Mesenchymal stem cell (in vitro differentiated cells and primary cell): ENCODE data around the gene SLC25A45.

Experiments
- DNase-seq: peaks from one replicate; pipeline ENCODE4 v3.0.0-alpha.2; 2013
- H2AFZ ChIP-seq: one replicate; pipeline ENCODE4 v1.6.1; 2013; ENCODE audit warnings: low read depth, mild to moderate bottlenecking, control low read depth, inconsistent platforms, low read length, moderate library complexity
- H2AK5ac ChIP-seq: 2 replicates; pipeline ENCODE4 v1.6.1; 2013; ENCODE audit warnings: low read length, moderate library complexity, mild to moderate bottlenecking, inconsistent platforms; ENCODE audit not compliant: severe bottlenecking
- H2BK120ac ChIP-seq: one replicate; pipeline ENCODE4 v1.6.1; 2013; ENCODE audit warnings: low read depth, mild to moderate bottlenecking, inconsistent platforms, low read length, moderate library complexity
- H2BK12ac ChIP-seq, 2 experiments: one replicate each; pipeline ENCODE4 v1.6.1; 2013; ENCODE audit warnings: inconsistent platforms in 2 of 2, low read length in 2 of 2, mild to moderate bottlenecking in 2 of 2, moderate library complexity in 2 of 2, control low read depth in 1 of 2
- H2BK15ac ChIP-seq: one replicate; pipeline ENCODE4 v1.6.1; 2013; ENCODE audit warnings: mild to moderate bottlenecking, low read depth, inconsistent platforms; ENCODE audit not compliant: poor library complexity, severe bottlenecking
- H2BK5ac ChIP-seq: 2 replicates; pipeline ENCODE4 v1.6.1; 2013; ENCODE audit warnings: low read depth, mild to moderate bottlenecking, low read length, control low read depth, inconsistent platforms; ENCODE audit not compliant: poor library complexity, severe bottlenecking
- H3K14ac ChIP-seq, 2 experiments: one replicate each; pipeline ENCODE4 v1.6.1; 2013; ENCODE audit warnings: inconsistent platforms in 2 of 2, low read length in 2 of 2, control low read depth in 1 of 2, mild to moderate bottlenecking in 1 of 2, moderate library complexity in 1 of 2
- H3K18ac ChIP-seq, 2 experiments: one replicate each; pipeline ENCODE4 v1.6.1; 2013; ENCODE audit warnings: inconsistent platforms in 2 of 2, low read length in 2 of 2, control low read depth in 1 of 2, low read depth in 1 of 2, mild to moderate bottlenecking in 1 of 2
- H3K23ac ChIP-seq, 2 experiments: one replicate each; pipeline ENCODE4 v1.6.1; 2013; ENCODE audit warnings: inconsistent platforms in 2 of 2, low read length in 2 of 2, mild to moderate bottlenecking in 2 of 2, moderate library complexity in 2 of 2, control low read depth in 1 of 2
- H3K27ac ChIP-seq: 2 replicates; pipeline ENCODE4 v1.5.1; 2013; ENCODE audit warnings: mild to moderate bottlenecking, moderate library complexity, low read length, control low read depth, inconsistent platforms; ENCODE audit not compliant: poor library complexity, severe bottlenecking
- H3K27me3 ChIP-seq, 2 experiments: 2 replicates each; pipeline versions ENCODE4 v1.6.1 to v1.7.0; 2013; ENCODE audit warnings: low read length in 2 of 2, mild to moderate bottlenecking in 2 of 2, moderate library complexity in 2 of 2, control low read depth in 1 of 2, inconsistent platforms in 1 of 2; ENCODE audit not compliant: control insufficient read depth in 1 of 2, insufficient read depth in 1 of 2
- H3K36me3 ChIP-seq, 2 experiments: 2 replicates each; pipeline versions ENCODE4 v1.6.1 to v1.7.0; 2013; ENCODE audit warnings: low read length in 2 of 2, control low read depth in 1 of 2, inconsistent platforms in 1 of 2, low read depth in 1 of 2, mild to moderate bottlenecking in 1 of 2; ENCODE audit not compliant: insufficient read depth in 2 of 2, control insufficient read depth in 1 of 2
- H3K4ac ChIP-seq, 2 experiments: one replicate each; pipeline ENCODE4 v1.6.1; 2013; ENCODE audit warnings: inconsistent platforms in 2 of 2, low read length in 2 of 2, mild to moderate bottlenecking in 2 of 2, moderate library complexity in 2 of 2, control low read depth in 1 of 2, low read depth in 1 of 2
- H3K4me1 ChIP-seq: 2 replicates; pipeline ENCODE4 v1.6.1; 2013; ENCODE audit warnings: low read depth, low read length, control low read depth; ENCODE audit not compliant: control insufficient read depth, insufficient read depth
- H3K4me2 ChIP-seq: 2 replicates; pipeline ENCODE4 v1.6.1; 2013; ENCODE audit warnings: low read length, mild to moderate bottlenecking, inconsistent platforms; ENCODE audit not compliant: poor library complexity, severe bottlenecking
- H3K4me3 ChIP-seq, 2 experiments: 2 replicates each; pipeline versions ENCODE4 v1.5.1 to v1.7.0; 2013; ENCODE audit warnings: low read length in 2 of 2, mild to moderate bottlenecking in 2 of 2, control low read depth in 1 of 2, low read depth in 1 of 2; ENCODE audit not compliant: insufficient read depth in 1 of 2
- H3K79me1 ChIP-seq: replicated peaks from 2 replicates; pipeline ENCODE4 v1.6.1; 2013; ENCODE audit warnings: mild to moderate bottlenecking, control low read depth, low read length, inconsistent platforms; ENCODE audit not compliant: poor library complexity, severe bottlenecking
- H3K9ac ChIP-seq: 2 replicates; pipeline ENCODE4 v1.7.0; 2013; ENCODE audit warnings: mild to moderate bottlenecking, low read length, moderate library complexity
- H3K9me3 ChIP-seq: 2 replicates; pipeline ENCODE4 v1.7.0; 2013; ENCODE audit warnings: mild to moderate bottlenecking, low read length; ENCODE audit not compliant: control insufficient read depth
- H4K8ac ChIP-seq: one replicate; pipeline ENCODE4 v1.6.1; 2013; ENCODE audit warnings: inconsistent platforms, mild to moderate bottlenecking, low read length, moderate library complexity
- H4K91ac ChIP-seq: one replicate; pipeline ENCODE4 v1.6.1; 2013; ENCODE audit warnings: mild to moderate bottlenecking, low read length, inconsistent platforms
- WGBS: methylation state at CpG from one replicate; pipeline ENCODE4 v1.1.7; 2013; ENCODE audit warnings: mixed read lengths; 5-methylcytosine and 5-hydroxymethylcytosine counted together

The SLC25A45 gene

DNA sequence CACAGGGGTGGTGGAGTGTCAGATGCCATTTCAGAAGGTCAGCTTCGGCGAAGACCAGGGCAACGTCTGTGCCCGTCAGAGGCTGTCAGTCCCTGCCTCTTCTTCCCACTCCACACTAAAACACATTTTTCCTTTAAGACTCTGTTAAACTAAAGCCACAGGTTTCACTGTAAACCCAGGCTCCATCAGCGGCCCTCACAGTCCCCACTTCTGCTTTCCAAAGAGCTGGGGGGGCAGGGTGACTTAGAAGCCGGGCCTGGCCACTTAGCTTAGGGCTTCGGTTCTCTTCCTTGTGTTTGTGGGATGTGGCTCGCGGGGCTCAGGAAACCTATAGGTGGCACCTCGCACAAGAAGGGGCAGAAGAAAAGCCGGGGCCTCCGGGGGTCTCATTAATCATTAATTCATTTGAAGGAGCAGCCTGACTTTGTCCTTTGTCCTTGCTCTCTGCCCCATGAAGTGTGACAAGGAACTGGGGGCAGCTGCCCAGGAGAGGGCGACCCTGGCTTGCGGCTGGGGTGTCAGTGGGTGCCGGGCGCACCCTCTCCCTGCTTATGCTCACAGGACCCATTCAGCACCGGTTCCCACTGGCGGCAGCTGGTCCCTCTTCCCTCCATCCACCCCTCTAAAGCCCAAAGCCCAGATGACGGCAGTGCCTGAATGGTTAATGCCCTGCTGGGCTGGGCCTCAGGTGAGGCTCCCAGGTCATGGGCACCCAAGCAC is 4.1 kb downstream of the SLC25A45 start:
- no peak overlapping the region for H2BK120ac ChIP-seq
- H3K18ac ChIP-seq, result peak overlapping the region; percentile 15 to 85
- H3K23ac ChIP-seq, result no peak overlapping the region
- H3K4me3 ChIP-seq, result no peak overlapping the region
- no peaks in the 10 kb centered on the region for H3K36me3 ChIP-seq
- H2BK12ac ChIP-seq, result peak overlapping the region; percentile 12 to 38
- H4K91ac ChIP-seq, result peak overlapping the region; percentile 74
- no peak overlapping the region for H2BK15ac ChIP-seq
- H3K4ac ChIP-seq, result peak overlapping the region in 1 of 2 experiments; percentile 46
- H2BK5ac ChIP-seq, result no peak overlapping the region
- H4K8ac ChIP-seq, result peak overlapping the region; percentile 16
- no peaks in the 10 kb centered on the region for H3K27me3 ChIP-seq
- no peak for DNase-seq
- no peaks in the 10 kb centered on the region for H3K9me3 ChIP-seq
- H3K14ac ChIP-seq, result peak overlapping the region in 1 of 2 experiments; percentile 12
- H3K79me1 ChIP-seq, result peaks cover 8% of the 10 kb centered on the region
- H3K4me1 ChIP-seq, result peaks cover 46% of the 10 kb centered on the region
- H3K9ac ChIP-seq, result no peak overlapping the region
- H3K4me2 ChIP-seq, result no peak overlapping the region
- H3K27ac ChIP-seq, result no peak overlapping the region
- no peak overlapping the region for H2AFZ ChIP-seq
- H2AK5ac ChIP-seq, result peak overlapping the region; percentile 40
- 93% methylated on average over 19 of the region's 19 CpGs for WGBS

DNA sequence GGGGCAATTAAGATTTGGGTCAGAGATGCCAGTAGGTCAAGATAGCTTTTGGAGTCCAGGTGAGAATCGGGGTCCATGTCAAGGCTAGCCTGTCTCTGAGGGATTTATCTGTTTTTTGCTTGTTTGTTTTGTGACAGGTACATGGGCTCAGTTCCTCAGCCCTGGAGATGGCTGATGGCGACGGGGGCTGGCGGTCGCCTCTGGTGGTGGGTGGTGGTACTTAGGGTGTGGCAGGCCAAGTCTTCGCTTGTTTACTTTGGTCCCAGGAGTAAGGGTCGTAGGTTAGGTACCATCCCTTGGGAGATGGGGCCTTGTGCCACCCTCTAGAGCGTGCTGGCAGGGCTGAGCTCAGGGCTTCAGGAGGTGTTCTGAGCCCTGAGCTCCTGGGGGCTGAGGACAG is 4.7 kb downstream of the SLC25A45 start:
- H3K36me3 ChIP-seq, result no peaks in the 10 kb centered on the region
- peak overlapping the region in 1 of 2 experiments; percentile 4 for H3K18ac ChIP-seq
- peak overlapping the region in 1 of 2 experiments; percentile 23 for H3K14ac ChIP-seq
- peak overlapping the region in 1 of 2 experiments; percentile 1 for H3K4ac ChIP-seq
- no peaks in the 10 kb centered on the region for H3K27me3 ChIP-seq
- peaks cover 40% of the 10 kb centered on the region for H3K4me1 ChIP-seq
- H2BK5ac ChIP-seq, result no peak overlapping the region
- no peak for DNase-seq
- no peaks in the 10 kb centered on the region for H3K9me3 ChIP-seq
- no peak overlapping the region for H3K23ac ChIP-seq
- H2BK12ac ChIP-seq, result peak overlapping the region in 1 of 2 experiments; percentile 12
- H3K79me1 ChIP-seq, result peaks cover 8% of the 10 kb centered on the region
- H3K9ac ChIP-seq, result no peak overlapping the region
- H2BK15ac ChIP-seq, result no peak overlapping the region
- H4K8ac ChIP-seq, result no peak overlapping the region
- no peak overlapping the region for H2AFZ ChIP-seq
- no peak overlapping the region for H3K4me2 ChIP-seq
- H2BK120ac ChIP-seq, result no peak overlapping the region
- H3K4me3 ChIP-seq, result no peak overlapping the region
- WGBS, result 88% methylated on average over 8 of the region's 8 CpGs
- H3K27ac ChIP-seq, result no peak overlapping the region
- H4K91ac ChIP-seq, result no peak overlapping the region
- H2AK5ac ChIP-seq, result peak overlapping the region; percentile 69

DNA sequence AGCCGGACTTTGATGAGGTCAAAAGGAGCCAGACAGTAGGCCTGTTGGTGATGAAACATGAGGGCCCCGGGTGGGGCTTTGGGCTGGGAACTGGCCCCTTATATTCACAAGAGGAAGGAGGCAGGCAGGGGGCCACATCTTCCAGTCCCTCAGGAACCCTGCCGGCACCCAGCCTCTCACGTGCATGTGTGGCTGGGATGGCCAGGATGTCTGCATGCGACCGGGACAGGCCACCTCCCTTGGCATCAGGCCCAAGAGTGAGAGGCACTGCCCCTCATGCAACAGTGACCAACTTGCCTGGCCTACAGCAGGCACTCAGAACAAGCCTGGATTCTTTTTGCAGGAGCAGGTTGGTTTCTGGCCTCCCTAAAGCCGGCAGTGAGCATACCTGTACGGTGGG is 5.4 kb downstream of the SLC25A45 start:
- no peaks in the 10 kb centered on the region for H3K9me3 ChIP-seq
- no peak overlapping the region for H3K4me2 ChIP-seq
- no peaks in the 10 kb centered on the region for H3K27me3 ChIP-seq
- peak overlapping the region; percentile 39 for H2AK5ac ChIP-seq
- no peak overlapping the region for H3K4me3 ChIP-seq
- H2BK5ac ChIP-seq, result no peak overlapping the region
- peak overlapping the region; percentile 92 for H2BK15ac ChIP-seq
- no peak overlapping the region for H4K8ac ChIP-seq
- H3K14ac ChIP-seq, result no peak overlapping the region
- peak overlapping the region in 1 of 2 experiments; percentile 74 for H2BK12ac ChIP-seq
- H3K18ac ChIP-seq, result no peak overlapping the region
- no peak overlapping the region for H3K27ac ChIP-seq
- peak overlapping the region; percentile 54 for H4K91ac ChIP-seq
- WGBS, result 86% methylated on average over 8 of the region's 8 CpGs
- H3K4ac ChIP-seq, result no peak overlapping the region
- peaks cover 35% of the 10 kb centered on the region for H3K4me1 ChIP-seq
- H2BK120ac ChIP-seq, result no peak overlapping the region
- H3K36me3 ChIP-seq, result no peaks in the 10 kb centered on the region
- H2AFZ ChIP-seq, result no peak overlapping the region
- H3K79me1 ChIP-seq, result peaks cover 11% of the 10 kb centered on the region
- H3K23ac ChIP-seq, result peak overlapping the region in 1 of 2 experiments; percentile 70
- peak; percentile 35 for DNase-seq
- H3K9ac ChIP-seq, result no peak overlapping the region

DNA sequence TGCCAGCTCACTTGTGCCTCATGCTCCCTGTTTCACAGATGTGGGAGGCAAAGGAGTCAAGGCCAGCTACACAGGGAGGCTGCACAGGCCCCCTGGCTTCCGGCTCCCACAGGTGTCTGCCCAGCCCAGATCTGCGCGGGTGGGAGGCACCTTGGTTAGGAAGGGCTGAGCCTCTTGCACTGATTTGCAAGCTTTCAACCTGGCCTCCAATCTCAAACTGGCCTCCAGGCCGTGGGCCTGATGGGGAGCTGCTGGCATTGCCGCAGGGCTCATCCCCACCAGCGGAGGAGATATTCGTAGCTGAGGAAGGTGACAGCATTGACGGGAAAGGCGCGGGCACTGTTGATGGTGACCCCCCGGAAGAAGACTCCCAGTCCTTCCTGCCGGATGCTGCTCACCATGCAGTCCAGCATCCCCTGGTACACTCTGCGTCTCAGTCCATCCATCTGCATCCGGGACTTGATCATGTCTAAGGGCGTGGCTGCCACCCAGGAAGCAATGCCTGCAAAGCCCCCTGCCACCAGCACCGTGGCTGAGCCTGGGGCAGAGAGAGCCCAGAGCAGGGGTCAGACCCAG is 6.2 kb downstream of the SLC25A45 start:
- no peaks in the 10 kb centered on the region for H3K36me3 ChIP-seq
- H3K9ac ChIP-seq, result no peak overlapping the region
- H3K18ac ChIP-seq, result peak overlapping the region in 1 of 2 experiments; percentile 15
- H3K9me3 ChIP-seq, result no peaks in the 10 kb centered on the region
- H3K27me3 ChIP-seq, result no peaks in the 10 kb centered on the region
- no peak overlapping the region for H2BK5ac ChIP-seq
- no peak overlapping the region for H2AFZ ChIP-seq
- no peak overlapping the region for H3K4me2 ChIP-seq
- H3K4me3 ChIP-seq, result no peak overlapping the region
- H3K4me1 ChIP-seq, result peaks cover 32% of the 10 kb centered on the region
- H3K23ac ChIP-seq, result no peak overlapping the region
- DNase-seq, result no peak
- no peak overlapping the region for H4K91ac ChIP-seq
- H4K8ac ChIP-seq, result no peak overlapping the region
- H3K14ac ChIP-seq, result no peak overlapping the region
- H2BK15ac ChIP-seq, result no peak overlapping the region
- 90% methylated on average over 16 of the region's 16 CpGs for WGBS
- no peak overlapping the region for H2AK5ac ChIP-seq
- no peak overlapping the region for H2BK120ac ChIP-seq
- H3K27ac ChIP-seq, result no peak overlapping the region
- H2BK12ac ChIP-seq, result peak overlapping the region in 1 of 2 experiments; percentile 21
- no peak overlapping the region for H3K4ac ChIP-seq
- peaks cover 11% of the 10 kb centered on the region for H3K79me1 ChIP-seq
